ENCODE data around the gene HSPBP1. TPM values are rescaled to one million over a fixed set of nuclear protein-coding genes. Genes with fewer than 3 reads are reported as not detected.

The HSPBP1 gene
- total RNA-seq, 2 experiments from 2014 or later = 14.3 to 15.1 TPM

DNA sequence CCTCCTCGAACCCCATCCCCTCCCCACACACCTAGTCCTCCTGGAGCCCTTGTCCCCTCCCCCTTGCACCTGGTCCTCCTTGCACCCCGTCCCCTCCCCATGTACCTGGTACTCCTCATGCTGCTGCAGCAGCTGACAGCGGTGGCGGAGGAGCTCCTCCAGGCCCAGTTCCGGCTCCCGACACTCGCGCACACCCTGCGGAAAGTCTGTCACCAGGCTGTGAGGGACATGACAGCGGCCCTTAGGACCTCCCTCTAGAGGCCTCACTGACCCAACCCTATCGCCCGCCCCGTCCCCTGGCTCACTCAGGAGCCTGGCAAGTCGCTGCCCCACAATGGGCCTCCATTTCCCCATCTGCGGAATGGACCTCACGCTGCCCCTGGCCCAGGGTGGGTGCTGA is 14.7 kb downstream of the HSPBP1 start:
- peaks cover under 1% of the 10 kb centered on the region for H3K4me1 ChIP-seq (ENCODE audit: insufficient read depth, low read length)
- H3K9me3 Mint-ChIP-seq = no peaks in the 10 kb centered on the region
- H3K4me1 Mint-ChIP-seq (ENCODE audit: low read depth) = peaks cover 6% of the 10 kb centered on the region
- intact Hi-C loops (cut with DNase I, micrococcal nuclease) = no loop called here
- no peaks in the 10 kb centered on the region for H3K27me3 ChIP-seq (ENCODE audit: control insufficient read depth in 1 of 2, insufficient read depth in 2 of 2, low read length in 2 of 2)
- peaks cover 8% of the 10 kb centered on the region for H3K36me3 ChIP-seq (ENCODE audit: insufficient read depth, low read length)
- POLR2A ChIA-PET = interaction anchor here (1.5 kb wide), 1 partner anchor 11 kb away, joined by 3 read pairs; no protein-coding TSS in a partner anchor
- peaks cover 0 to 5% of the 10 kb centered on the region in 2 experiments for H3K9me3 ChIP-seq (ENCODE audit: control insufficient read depth in 1 of 2, insufficient read depth in 1 of 2, low read length in 2 of 2)
- peaks cover 24% of the 10 kb centered on the region for H3K36me3 Mint-ChIP-seq (ENCODE audit: low read depth)
- no peak overlapping the region for H3K27ac Mint-ChIP-seq
- no peak overlapping the region for H3K4me3 ChIP-seq (ENCODE audit: low read length)
- H3K27me3 Mint-ChIP-seq = no peaks in the 10 kb centered on the region
- DNase-seq = peak in 1 of 14 experiments; percentile 25
- no peak for ATAC-seq (ENCODE audit: poor library complexity)
- no peak overlapping the region for H3K27ac ChIP-seq (ENCODE audit: low read depth in 1 of 2, low read length in 2 of 2)
- TF ChIP-seq, protein P1, sequence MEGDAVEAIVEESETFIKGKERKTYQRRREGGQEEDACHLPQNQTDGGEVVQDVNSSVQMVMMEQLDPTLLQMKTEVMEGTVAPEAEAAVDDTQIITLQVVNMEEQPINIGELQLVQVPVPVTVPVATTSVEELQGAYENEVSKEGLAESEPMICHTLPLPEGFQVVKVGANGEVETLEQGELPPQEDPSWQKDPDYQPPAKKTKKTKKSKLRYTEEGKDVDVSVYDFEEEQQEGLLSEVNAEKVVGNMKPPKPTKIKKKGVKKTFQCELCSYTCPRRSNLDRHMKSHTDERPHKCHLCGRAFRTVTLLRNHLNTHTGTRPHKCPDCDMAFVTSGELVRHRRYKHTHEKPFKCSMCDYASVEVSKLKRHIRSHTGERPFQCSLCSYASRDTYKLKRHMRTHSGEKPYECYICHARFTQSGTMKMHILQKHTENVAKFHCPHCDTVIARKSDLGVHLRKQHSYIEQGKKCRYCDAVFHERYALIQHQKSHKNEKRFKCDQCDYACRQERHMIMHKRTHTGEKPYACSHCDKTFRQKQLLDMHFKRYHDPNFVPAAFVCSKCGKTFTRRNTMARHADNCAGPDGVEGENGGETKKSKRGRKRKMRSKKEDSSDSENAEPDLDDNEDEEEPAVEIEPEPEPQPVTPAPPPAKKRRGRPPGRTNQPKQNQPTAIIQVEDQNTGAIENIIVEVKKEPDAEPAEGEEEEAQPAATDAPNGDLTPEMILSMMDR (IDR thresholded peaks at IDR 0.05) = no peak
- CTCF ChIA-PET = no interaction called here
- no peak overlapping the region for H3K4me3 Mint-ChIP-seq

DNA sequence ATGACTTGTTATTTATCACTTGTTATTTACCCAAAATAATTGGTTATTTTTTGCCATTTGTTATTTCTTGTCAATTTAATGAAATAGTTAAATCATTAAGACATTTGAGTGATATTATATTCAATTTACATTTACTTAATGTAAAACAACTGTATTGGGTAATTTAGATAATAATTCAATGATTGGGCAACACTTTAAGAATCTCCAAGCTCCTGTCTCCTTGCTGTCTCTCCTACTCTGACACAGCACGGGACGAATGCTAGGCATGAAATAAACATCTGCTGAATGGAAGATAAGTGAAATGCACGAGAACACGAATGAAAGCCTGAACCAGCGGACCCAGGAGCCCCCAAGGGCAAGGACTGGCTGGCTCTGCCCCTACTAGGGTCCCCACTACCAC is 15.4 kb downstream of the HSPBP1 start:
- peaks cover 8% of the 10 kb centered on the region for H3K4me1 Mint-ChIP-seq (ENCODE audit: low read depth)
- CTCF ChIA-PET = no interaction called here
- Histone ChIP-seq H3K27ac (ENCODE audit: low read depth in 1 of 2, low read length in 2 of 2) (no peak overlapping the region), H3K4me3 (ENCODE audit: low read length) (no peak overlapping the region), H3K4me1 (ENCODE audit: insufficient read depth, low read length) (peaks cover 7% of the 10 kb centered on the region), H3K27me3 (ENCODE audit: control insufficient read depth in 1 of 2, insufficient read depth in 2 of 2, low read length in 2 of 2) (no peaks in the 10 kb centered on the region), H3K36me3 (ENCODE audit: insufficient read depth, low read length) (peaks cover 2% of the 10 kb centered on the region), H3K9me3 (ENCODE audit: control insufficient read depth in 1 of 2, insufficient read depth in 1 of 2, low read length in 2 of 2) (peaks cover 0 to 5% of the 10 kb centered on the region in 2 experiments)
- intact Hi-C loops (cut with DNase I, micrococcal nuclease) = no loop called here
- no peak for DNase-seq
- peaks cover 18% of the 10 kb centered on the region for H3K36me3 Mint-ChIP-seq (ENCODE audit: low read depth)
- TF ChIP-seq, protein P1 (IDR thresholded peaks at IDR 0.05) = no peak
- POLR2A ChIA-PET = interaction anchor here (1.5 kb wide), 1 partner anchor 11 kb away, joined by 3 read pairs; no protein-coding TSS in a partner anchor
- ATAC-seq (ENCODE audit: poor library complexity) = no peak
- no peaks in the 10 kb centered on the region for H3K9me3 Mint-ChIP-seq
- H3K4me3 Mint-ChIP-seq = no peak overlapping the region
- H3K27me3 Mint-ChIP-seq = no peaks in the 10 kb centered on the region
- no peak overlapping the region for H3K27ac Mint-ChIP-seq

DNA sequence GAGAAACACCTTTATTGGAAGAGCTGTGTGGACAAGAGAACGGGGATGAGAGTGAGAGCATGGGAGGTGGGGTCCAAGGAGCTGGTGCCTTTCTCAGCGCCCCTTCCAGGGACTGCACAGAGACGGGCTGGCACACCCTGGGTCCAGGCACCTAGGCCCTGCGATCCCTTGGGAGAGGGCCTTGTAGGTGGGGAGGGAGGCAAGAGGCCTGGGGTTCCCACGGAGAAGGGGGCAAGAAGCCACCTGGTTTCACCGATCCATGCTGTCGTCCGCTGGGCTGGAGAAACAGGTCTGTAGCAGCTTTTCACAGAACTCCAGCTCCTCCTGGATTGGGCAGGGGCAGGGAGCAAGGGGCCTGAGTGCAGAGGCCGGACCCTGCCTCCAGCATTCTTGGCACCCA is 17.6 kb downstream of the HSPBP1 start:
- no peaks in the 10 kb centered on the region for H3K27me3 Mint-ChIP-seq
- DNase-seq (peak in 1 of 14 experiments; percentile 14), ATAC-seq (ENCODE audit: poor library complexity) (no peak)
- POLR2A ChIA-PET = no interaction called here
- H3K4me1 Mint-ChIP-seq (ENCODE audit: low read depth) = peaks cover 17% of the 10 kb centered on the region
- intact Hi-C loops (cut with DNase I, micrococcal nuclease) = no loop called here
- Histone ChIP-seq H3K27me3 (ENCODE audit: control insufficient read depth in 1 of 2, insufficient read depth in 2 of 2, low read length in 2 of 2) (no peaks in the 10 kb centered on the region), H3K27ac (ENCODE audit: low read depth in 1 of 2, low read length in 2 of 2) (no peak overlapping the region), H3K9me3 (ENCODE audit: control insufficient read depth in 1 of 2, insufficient read depth in 1 of 2, low read length in 2 of 2) (peaks cover 0 to 5% of the 10 kb centered on the region in 2 experiments), H3K4me3 (ENCODE audit: low read length) (no peak overlapping the region), H3K36me3 (ENCODE audit: insufficient read depth, low read length) (no peaks in the 10 kb centered on the region), H3K4me1 (ENCODE audit: insufficient read depth, low read length) (peaks cover 19% of the 10 kb centered on the region)
- H3K36me3 Mint-ChIP-seq (ENCODE audit: low read depth) = peaks cover 25% of the 10 kb centered on the region
- TF ChIP-seq, protein P1 (IDR thresholded peaks at IDR 0.05) = no peak
- H3K27ac Mint-ChIP-seq = no peak overlapping the region
- no peak overlapping the region for H3K4me3 Mint-ChIP-seq
- CTCF ChIA-PET = no interaction called here
- no peaks in the 10 kb centered on the region for H3K9me3 Mint-ChIP-seq
